Measurements from ENCODE around the gene ANAPC13. TPM values are rescaled to one million over a fixed set of nuclear protein-coding genes. Genes with fewer than 3 reads are reported as not detected.

ANAPC13 gene
- total and polyA plus RNA-seq, 10 of the 15 experiments (the other 5 are each of a cell fraction or from before 2014, with no cell fraction given): 34.9 to 139 (median 83.0) TPM

GRCh38 chr3:134504132-134504531 lies 18.3 kb upstream of the ANAPC13 start:
- H3K79me2 ChIP-seq (ENCODE audit: control insufficient read depth, insufficient read depth, low read length): peaks cover 9% of the 10 kb centered on the region
- FAIRE-seq: no peak
- H3K27ac ChIP-seq (ENCODE audit: control insufficient read depth, insufficient read depth): no peak overlapping the region
- ATAC-seq: no peak
- CTCF ChIA-PET: no interaction called here
- SMC1A ChIA-PET (ENCODE audit: uncharacterized antibody, unreplicated experiment): interaction anchor here (0.7 kb wide), 1 partner anchor 1077 kb away, joined by 4 read pairs; no protein-coding TSS in a partner anchor
- H3K36me3 ChIP-seq (ENCODE audit: control insufficient read depth in 2 of 2, insufficient read depth in 2 of 2, low read length in 1 of 2): peaks cover 0 to 3% of the 10 kb centered on the region in 2 experiments; a peak in 1 of 4 replicates
- no TSS peak for BruUV-seq (replicated peaks)
- no peak for DNase-seq (ENCODE audit: low read depth, low spot score)
- no peaks in the 10 kb centered on the region for H3K27me3 ChIP-seq (replicated peaks in 1 of 2; ENCODE audit: control insufficient read depth in 2 of 2, insufficient read depth in 2 of 2, low read length in 1 of 2)
- no peak overlapping the region for H3K4me3 ChIP-seq
- no peak overlapping the region for H2AFZ ChIP-seq (ENCODE audit: control insufficient read depth, low read depth, low read length)
- no peaks in the 10 kb centered on the region for H4K20me1 ChIP-seq (ENCODE audit: control insufficient read depth, insufficient read depth)
- 94% methylated on average over 2 of the region's 3 CpGs for WGBS (ENCODE audit: insufficient coverage, insufficient replicate concordance, low lambda C conversion rate, missing lambda C conversion rate)
- RAD21 ChIA-PET (ENCODE audit: unreplicated experiment): no interaction called here
- POLR2A ChIA-PET: no interaction called here
- no peak overlapping the region for H3K4me2 ChIP-seq (ENCODE audit: control insufficient read depth, insufficient read depth)
- in situ Hi-C loops (cut with MboI) (no loop called here), intact Hi-C loops (cut with micrococcal nuclease; ENCODE audit: unreplicated experiment) (no loop called here)
- H3K4me1 ChIP-seq (ENCODE audit: control insufficient read depth, insufficient read depth, low read length): no peaks in the 10 kb centered on the region
- TF ChIP-seq SP1 (IDR thresholded peaks at IDR 0.05; ENCODE audit: low read depth, low read length) (no peak), PKNOX1 (IDR thresholded peaks at IDR 0.05) (no peak), MXI1 (IDR thresholded peaks at IDR 0.05; ENCODE audit: low read depth, low read length) (no peak)
- H3K9me3 ChIP-seq (replicated peaks; ENCODE audit: control insufficient read depth, insufficient read depth, low read length): peaks cover 9% of the 10 kb centered on the region
- no peak overlapping the region for H3K9ac ChIP-seq (ENCODE audit: control insufficient read depth, insufficient read depth, low read length)

- Histone ChIP-seq H3K79me2 (ENCODE audit: control insufficient read depth, insufficient read depth, low read length) (peaks cover 9% of the 10 kb centered on the region), H3K4me3 (no peak overlapping the region), H2AFZ (ENCODE audit: control insufficient read depth, low read depth, low read length) (no peak overlapping the region), H3K36me3 (ENCODE audit: control insufficient read depth in 2 of 2, insufficient read depth in 2 of 2, low read length in 1 of 2) (peaks cover 0 to 3% of the 10 kb centered on the region in 2 experiments; a peak in 1 of 4 replicates), H3K9me3 (replicated peaks; ENCODE audit: control insufficient read depth, insufficient read depth, low read length) (peaks cover 9% of the 10 kb centered on the region), H3K4me1 (ENCODE audit: control insufficient read depth, insufficient read depth, low read length) (no peaks in the 10 kb centered on the region), H3K4me2 (ENCODE audit: control insufficient read depth, insufficient read depth) (no peak overlapping the region), H3K27me3 (replicated peaks in 1 of 2; ENCODE audit: control insufficient read depth in 2 of 2, insufficient read depth in 2 of 2, low read length in 1 of 2) (no peaks in the 10 kb centered on the region), H3K9ac (ENCODE audit: control insufficient read depth, insufficient read depth, low read length) (no peak overlapping the region), H4K20me1 (ENCODE audit: control insufficient read depth, insufficient read depth) (no peaks in the 10 kb centered on the region), H3K27ac (ENCODE audit: control insufficient read depth, insufficient read depth) (no peak overlapping the region)
- SMC1A ChIA-PET (ENCODE audit: uncharacterized antibody, unreplicated experiment): interaction anchor here (0.7 kb wide), 1 partner anchor 1078 kb away, joined by 4 read pairs; no protein-coding TSS in a partner anchor
- no TSS peak for BruUV-seq (replicated peaks)
- no peak for DNase-seq (ENCODE audit: low read depth, low spot score)
- intact Hi-C loops (cut with micrococcal nuclease; ENCODE audit: unreplicated experiment) (no loop called here), in situ Hi-C loops (cut with MboI) (no loop called here)
- 94% methylated on average over 1 of the region's 1 CpG for WGBS (ENCODE audit: insufficient coverage, insufficient replicate concordance, low lambda C conversion rate, missing lambda C conversion rate)
- ATAC-seq: no peak
- CTCF ChIA-PET: interaction anchor here (1.0 kb wide), 1 partner anchor 21 kb away, joined by 3 read pairs; no protein-coding TSS in a partner anchor
- POLR2A ChIA-PET: interaction anchor here (0.8 kb wide), 1 partner anchor 25 kb away, joined by 3 read pairs; no protein-coding TSS in a partner anchor
- no peak for FAIRE-seq
- TF ChIP-seq NKRF (conservative IDR thresholded peaks at IDR 0.05) (no peak), STAT1 (conservative IDR thresholded peaks at IDR 0.05) (no peak), SKIL (IDR thresholded peaks at IDR 0.05; ENCODE audit: low read depth, poor library complexity, severe bottlenecking) (no peak), EGR1 (IDR thresholded peaks at IDR 0.05; ENCODE audit: borderline replicate concordance in 1 of 2, low read depth in 2 of 2, low read length in 2 of 2) (no peak), SP1 (IDR thresholded peaks at IDR 0.05; ENCODE audit: low read depth, low read length) (no peak)
- RAD21 ChIA-PET (ENCODE audit: unreplicated experiment): no interaction called here
Measured at GRCh38 chr3:134503266-134503665, 17.5 kb upstream of the ANAPC13 start.
